WTC11 (cell line): ENCODE measurements around the gene CACNA2D4. TPM values are rescaled to one million over a fixed set of nuclear protein-coding genes. Genes with fewer than 3 reads are reported as not detected.

Source experiments
- ATAC-seq: fragments of 200-7000 bp; cut with Tn5 transposase; 2 replicates; pipeline ENCODE4 v1.10.0; 2021; ENCODE audit warnings: mild to moderate bottlenecking, moderate library complexity
- CTCF ChIA-PET: fragments of 300-600 bp; sonication (Branson Sonifier 250); formaldehyde crosslinking; loops from one replicate; lab custom pipeline; 2021; ENCODE audit warnings: antibody characterized with exemption; lab: Charles Lee
- POLR2A ChIA-PET: fragments of 350-600 bp; sonication (Branson Sonifier 250); formaldehyde crosslinking; loops from one replicate; lab custom pipeline; 2021; ENCODE audit warnings: antibody characterized with exemption; lab: Charles Lee
- DNase-seq: peaks from one replicate; pipeline ENCODE4 v3.0.0; 2021; ENCODE audit warnings: low spot score
- H3K27ac Mint-ChIP-seq: 2 replicates; pipeline ENCODE4 v1.8.0; 2021; ENCODE audit warnings: mixed read lengths
- H3K27me3 Mint-ChIP-seq: 2 replicates; pipeline ENCODE4 v1.8.0; 2021; ENCODE audit warnings: low read depth, mild to moderate bottlenecking, moderate library complexity, mixed read lengths
- H3K36me3 Mint-ChIP-seq: 2 replicates; pipeline ENCODE4 v1.8.0; 2021; ENCODE audit warnings: mixed read lengths
- H3K4me1 Mint-ChIP-seq: 2 replicates; pipeline ENCODE4 v1.8.0; 2022; ENCODE audit warnings: mixed read lengths
- H3K4me3 Mint-ChIP-seq: 2 replicates; pipeline ENCODE4 v1.8.0; 2021; ENCODE audit warnings: mild to moderate bottlenecking, moderate library complexity, mixed read lengths
- H3K9me3 Mint-ChIP-seq: 2 replicates; pipeline ENCODE4 v1.8.0; 2021; ENCODE audit warnings: mixed read lengths
- NR2C2 ChIP-seq: sonication (generic); formaldehyde crosslinking; IDR thresholded peaks from 2 replicates; pipeline ENCODE4 v1.8.0; 2022; ENCODE audit warnings: mild to moderate bottlenecking, missing genetic modification reagents
- SMAD4 ChIP-seq: sonication (generic); formaldehyde crosslinking; IDR thresholded peaks from 2 replicates; pipeline ENCODE4 v1.8.0; 2022; ENCODE audit warnings: mild to moderate bottlenecking, missing genetic modification reagents
- SOX15 ChIP-seq: fragments of 250-450 bp; sonication (Bioruptor Pico); IDR thresholded peaks from 2 replicates; pipeline ENCODE4 v1.9.0; 2021; ENCODE audit warnings: mild to moderate bottlenecking
- total RNA-seq: library from RNA; stranded (reverse); gene quantifications from 3 replicates; pipeline ENCODE4 v1.2.3, GENCODE V29; 2021
- TF ChIP-seq, protein P1 (sequence below): sonication (generic); formaldehyde crosslinking; conservative IDR thresholded peaks from 2 replicates; pipeline ENCODE4 v1.8.1; 2023; ENCODE audit warnings: mild to moderate bottlenecking, low read depth, missing genetic modification reagents, moderate library complexity
- TF ChIP-seq, protein P2 (sequence below): sonication (generic); formaldehyde crosslinking; IDR thresholded peaks from 2 replicates; pipeline ENCODE4 v1.8.1; 2023; ENCODE audit warnings: mild to moderate bottlenecking, missing genetic modification reagents
- TF ChIP-seq, protein P3 (sequence below): fragments of 250-450 bp; sonication (Bioruptor Pico); conservative IDR thresholded peaks from 2 replicates; pipeline ENCODE4 v1.9.0; 2021; ENCODE audit warnings: mild to moderate bottlenecking
- TF ChIP-seq, protein P4 (sequence below): sonication (generic); formaldehyde crosslinking; IDR thresholded peaks from 2 replicates; pipeline ENCODE4 v1.8.1; 2022; ENCODE audit warnings: mild to moderate bottlenecking, moderate library complexity, missing genetic modification reagents
- TF ChIP-seq, protein P5 (sequence below): sonication (generic); formaldehyde crosslinking; IDR thresholded peaks from 2 replicates; pipeline ENCODE4 v1.8.0; 2022; ENCODE audit warnings: mild to moderate bottlenecking, missing genetic modification reagents
- TF ChIP-seq, protein P6 (sequence below): sonication (generic); formaldehyde crosslinking; IDR thresholded peaks from 2 replicates; pipeline ENCODE4 v1.8.1; 2022; ENCODE audit warnings: low read depth, missing genetic modification reagents, borderline replicate concordance
- TF ChIP-seq, protein P7 (sequence below): sonication (generic); formaldehyde crosslinking; IDR thresholded peaks from 2 replicates; pipeline ENCODE4 v1.8.0; 2023; ENCODE audit warnings: missing genetic modification reagents, mild to moderate bottlenecking, borderline replicate concordance

CACNA2D4 gene
- total RNA-seq, 1 experiment from 2014 or later = 0.04 TPM

DNA sequence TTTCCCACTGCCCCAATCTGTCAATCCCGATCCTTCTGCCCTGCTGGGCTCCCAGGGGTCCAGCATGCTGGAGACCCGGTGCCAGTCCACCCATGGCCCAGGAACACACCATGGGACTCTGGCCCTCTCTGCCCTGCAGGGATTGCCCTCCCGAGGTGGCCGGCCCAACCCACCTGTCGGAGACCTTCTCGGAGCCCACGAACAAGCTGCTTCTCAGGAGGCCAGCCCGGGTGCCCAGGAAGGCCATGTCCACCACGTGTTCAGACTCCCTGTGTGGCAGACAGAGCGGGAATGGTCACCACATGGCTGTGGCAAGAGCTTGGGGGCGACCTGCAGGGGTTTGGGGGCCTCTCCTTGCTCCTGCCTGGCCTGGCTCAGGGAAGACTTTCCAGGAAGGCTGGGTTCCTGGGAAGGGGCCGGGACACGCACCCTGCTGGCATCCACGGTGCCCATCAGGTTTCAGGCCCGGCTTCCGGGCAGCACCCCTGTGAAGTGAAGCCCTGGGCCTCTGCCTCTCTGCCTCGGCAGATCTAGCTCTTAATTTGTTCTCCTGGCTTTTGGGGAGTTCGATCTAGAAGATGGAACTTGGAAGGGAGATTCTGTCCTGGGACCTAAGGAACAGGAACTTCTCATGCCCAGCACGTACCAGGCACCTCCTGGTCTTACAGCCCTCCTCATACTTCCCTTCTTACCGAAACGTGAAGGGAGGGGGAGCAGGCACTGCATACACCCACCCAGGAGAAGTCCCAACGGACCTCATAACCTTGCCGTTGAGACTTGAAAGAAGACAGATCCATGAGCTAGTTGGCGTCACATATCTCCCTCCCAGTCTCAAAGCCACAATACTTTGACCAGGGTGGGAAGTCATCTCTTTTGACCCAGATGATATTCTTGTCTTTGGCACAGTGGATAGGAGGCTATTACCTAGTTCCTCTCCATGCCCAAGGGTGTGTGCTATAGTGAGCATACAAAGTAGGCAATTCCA lies 71.7 kb downstream of the CACNA2D4 start (continued):
- TF ChIP-seq, protein P1, sequence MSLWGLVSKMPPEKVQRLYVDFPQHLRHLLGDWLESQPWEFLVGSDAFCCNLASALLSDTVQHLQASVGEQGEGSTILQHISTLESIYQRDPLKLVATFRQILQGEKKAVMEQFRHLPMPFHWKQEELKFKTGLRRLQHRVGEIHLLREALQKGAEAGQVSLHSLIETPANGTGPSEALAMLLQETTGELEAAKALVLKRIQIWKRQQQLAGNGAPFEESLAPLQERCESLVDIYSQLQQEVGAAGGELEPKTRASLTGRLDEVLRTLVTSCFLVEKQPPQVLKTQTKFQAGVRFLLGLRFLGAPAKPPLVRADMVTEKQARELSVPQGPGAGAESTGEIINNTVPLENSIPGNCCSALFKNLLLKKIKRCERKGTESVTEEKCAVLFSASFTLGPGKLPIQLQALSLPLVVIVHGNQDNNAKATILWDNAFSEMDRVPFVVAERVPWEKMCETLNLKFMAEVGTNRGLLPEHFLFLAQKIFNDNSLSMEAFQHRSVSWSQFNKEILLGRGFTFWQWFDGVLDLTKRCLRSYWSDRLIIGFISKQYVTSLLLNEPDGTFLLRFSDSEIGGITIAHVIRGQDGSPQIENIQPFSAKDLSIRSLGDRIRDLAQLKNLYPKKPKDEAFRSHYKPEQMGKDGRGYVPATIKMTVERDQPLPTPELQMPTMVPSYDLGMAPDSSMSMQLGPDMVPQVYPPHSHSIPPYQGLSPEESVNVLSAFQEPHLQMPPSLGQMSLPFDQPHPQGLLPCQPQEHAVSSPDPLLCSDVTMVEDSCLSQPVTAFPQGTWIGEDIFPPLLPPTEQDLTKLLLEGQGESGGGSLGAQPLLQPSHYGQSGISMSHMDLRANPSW = no peak
- TF ChIP-seq, protein P2, sequence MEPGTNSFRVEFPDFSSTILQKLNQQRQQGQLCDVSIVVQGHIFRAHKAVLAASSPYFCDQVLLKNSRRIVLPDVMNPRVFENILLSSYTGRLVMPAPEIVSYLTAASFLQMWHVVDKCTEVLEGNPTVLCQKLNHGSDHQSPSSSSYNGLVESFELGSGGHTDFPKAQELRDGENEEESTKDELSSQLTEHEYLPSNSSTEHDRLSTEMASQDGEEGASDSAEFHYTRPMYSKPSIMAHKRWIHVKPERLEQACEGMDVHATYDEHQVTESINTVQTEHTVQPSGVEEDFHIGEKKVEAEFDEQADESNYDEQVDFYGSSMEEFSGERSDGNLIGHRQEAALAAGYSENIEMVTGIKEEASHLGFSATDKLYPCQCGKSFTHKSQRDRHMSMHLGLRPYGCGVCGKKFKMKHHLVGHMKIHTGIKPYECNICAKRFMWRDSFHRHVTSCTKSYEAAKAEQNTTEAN (CRISPR knock-in tag) = no peak

DNA sequence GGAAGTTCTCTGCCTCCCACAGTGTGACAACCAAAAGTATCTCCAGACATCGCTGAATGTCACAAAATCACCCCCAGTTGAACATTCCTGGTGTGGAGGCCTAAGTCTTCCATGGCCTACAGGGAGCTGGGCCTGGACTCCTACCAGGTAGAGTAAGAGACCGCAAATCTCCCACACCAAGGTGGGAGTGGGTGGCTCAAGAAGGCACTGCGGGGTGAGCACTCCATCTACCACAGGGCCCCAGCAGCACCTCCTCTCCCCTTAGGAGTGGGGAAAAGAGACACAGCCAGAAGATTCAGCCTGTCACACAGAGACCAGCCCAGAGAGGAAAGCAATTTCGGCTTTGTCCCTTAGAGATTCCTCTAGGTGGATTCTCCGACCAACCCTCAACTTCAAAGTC lies 72.6 kb downstream of the CACNA2D4 start:
- no peaks in the 10 kb centered on the region for H3K9me3 Mint-ChIP-seq
- H3K4me1 Mint-ChIP-seq = peaks cover 33% of the 10 kb centered on the region
- ATAC-seq (no peak), DNase-seq (no peak)
- no peaks in the 10 kb centered on the region for H3K27me3 Mint-ChIP-seq
- ChIA-PET POLR2A (no interaction called here), CTCF (interaction anchor here (1.8 kb wide), 1 partner anchor 15 kb away, joined by 5 read pairs; no protein-coding TSS in a partner anchor)
- TF ChIP-seq, protein P3, sequence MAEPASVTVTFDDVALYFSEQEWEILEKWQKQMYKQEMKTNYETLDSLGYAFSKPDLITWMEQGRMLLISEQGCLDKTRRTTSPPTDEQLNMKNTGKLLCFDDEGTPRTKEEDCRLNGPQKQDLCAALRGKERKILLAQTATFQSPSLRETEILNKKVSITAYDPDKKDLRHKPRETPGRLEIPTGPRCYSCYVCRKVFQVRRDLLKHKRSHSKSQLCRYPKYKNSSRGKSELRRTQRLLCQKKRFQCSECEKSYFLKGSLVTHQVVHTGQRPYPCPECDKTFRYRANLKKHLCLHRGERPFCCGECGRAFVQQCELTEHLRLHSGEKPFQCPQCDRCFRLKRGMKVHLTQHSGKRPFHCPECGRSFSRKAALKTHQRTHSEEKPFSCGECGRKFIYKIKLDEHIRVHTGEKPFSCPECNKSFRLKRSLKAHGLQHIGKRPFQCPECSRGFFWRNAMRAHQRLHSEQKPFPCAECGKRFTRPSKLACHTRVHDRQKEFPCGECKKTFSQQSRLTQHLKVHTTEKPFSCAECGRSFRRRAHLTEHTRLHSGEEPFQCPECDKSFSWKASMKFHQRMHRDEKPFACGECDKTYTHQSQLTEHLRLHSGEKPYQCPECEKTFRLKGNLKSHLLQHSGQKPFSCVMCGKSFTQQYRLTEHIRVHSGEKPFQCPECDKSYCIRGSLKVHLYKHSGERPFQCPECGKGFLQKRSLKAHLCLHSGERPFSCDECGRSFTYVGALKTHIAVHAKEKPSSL = no peak
- TF ChIP-seq, protein P4, sequence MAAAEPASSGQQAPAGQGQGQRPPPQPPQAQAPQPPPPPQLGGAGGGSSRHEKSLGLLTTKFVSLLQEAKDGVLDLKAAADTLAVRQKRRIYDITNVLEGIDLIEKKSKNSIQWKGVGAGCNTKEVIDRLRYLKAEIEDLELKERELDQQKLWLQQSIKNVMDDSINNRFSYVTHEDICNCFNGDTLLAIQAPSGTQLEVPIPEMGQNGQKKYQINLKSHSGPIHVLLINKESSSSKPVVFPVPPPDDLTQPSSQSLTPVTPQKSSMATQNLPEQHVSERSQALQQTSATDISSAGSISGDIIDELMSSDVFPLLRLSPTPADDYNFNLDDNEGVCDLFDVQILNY (CRISPR knock-in tag) = no peak
- TF ChIP-seq, protein P5, sequence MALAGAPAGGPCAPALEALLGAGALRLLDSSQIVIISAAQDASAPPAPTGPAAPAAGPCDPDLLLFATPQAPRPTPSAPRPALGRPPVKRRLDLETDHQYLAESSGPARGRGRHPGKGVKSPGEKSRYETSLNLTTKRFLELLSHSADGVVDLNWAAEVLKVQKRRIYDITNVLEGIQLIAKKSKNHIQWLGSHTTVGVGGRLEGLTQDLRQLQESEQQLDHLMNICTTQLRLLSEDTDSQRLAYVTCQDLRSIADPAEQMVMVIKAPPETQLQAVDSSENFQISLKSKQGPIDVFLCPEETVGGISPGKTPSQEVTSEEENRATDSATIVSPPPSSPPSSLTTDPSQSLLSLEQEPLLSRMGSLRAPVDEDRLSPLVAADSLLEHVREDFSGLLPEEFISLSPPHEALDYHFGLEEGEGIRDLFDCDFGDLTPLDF (CRISPR knock-in tag) = no peak
- TF ChIP-seq SOX15 (CRISPR knock-in tag) = no peak
- TF ChIP-seq, protein P1 = no peak
- TF ChIP-seq, protein P6, sequence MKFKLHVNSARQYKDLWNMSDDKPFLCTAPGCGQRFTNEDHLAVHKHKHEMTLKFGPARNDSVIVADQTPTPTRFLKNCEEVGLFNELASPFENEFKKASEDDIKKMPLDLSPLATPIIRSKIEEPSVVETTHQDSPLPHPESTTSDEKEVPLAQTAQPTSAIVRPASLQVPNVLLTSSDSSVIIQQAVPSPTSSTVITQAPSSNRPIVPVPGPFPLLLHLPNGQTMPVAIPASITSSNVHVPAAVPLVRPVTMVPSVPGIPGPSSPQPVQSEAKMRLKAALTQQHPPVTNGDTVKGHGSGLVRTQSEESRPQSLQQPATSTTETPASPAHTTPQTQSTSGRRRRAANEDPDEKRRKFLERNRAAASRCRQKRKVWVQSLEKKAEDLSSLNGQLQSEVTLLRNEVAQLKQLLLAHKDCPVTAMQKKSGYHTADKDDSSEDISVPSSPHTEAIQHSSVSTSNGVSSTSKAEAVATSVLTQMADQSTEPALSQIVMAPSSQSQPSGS = no peak
- TF ChIP-seq, protein P7, sequence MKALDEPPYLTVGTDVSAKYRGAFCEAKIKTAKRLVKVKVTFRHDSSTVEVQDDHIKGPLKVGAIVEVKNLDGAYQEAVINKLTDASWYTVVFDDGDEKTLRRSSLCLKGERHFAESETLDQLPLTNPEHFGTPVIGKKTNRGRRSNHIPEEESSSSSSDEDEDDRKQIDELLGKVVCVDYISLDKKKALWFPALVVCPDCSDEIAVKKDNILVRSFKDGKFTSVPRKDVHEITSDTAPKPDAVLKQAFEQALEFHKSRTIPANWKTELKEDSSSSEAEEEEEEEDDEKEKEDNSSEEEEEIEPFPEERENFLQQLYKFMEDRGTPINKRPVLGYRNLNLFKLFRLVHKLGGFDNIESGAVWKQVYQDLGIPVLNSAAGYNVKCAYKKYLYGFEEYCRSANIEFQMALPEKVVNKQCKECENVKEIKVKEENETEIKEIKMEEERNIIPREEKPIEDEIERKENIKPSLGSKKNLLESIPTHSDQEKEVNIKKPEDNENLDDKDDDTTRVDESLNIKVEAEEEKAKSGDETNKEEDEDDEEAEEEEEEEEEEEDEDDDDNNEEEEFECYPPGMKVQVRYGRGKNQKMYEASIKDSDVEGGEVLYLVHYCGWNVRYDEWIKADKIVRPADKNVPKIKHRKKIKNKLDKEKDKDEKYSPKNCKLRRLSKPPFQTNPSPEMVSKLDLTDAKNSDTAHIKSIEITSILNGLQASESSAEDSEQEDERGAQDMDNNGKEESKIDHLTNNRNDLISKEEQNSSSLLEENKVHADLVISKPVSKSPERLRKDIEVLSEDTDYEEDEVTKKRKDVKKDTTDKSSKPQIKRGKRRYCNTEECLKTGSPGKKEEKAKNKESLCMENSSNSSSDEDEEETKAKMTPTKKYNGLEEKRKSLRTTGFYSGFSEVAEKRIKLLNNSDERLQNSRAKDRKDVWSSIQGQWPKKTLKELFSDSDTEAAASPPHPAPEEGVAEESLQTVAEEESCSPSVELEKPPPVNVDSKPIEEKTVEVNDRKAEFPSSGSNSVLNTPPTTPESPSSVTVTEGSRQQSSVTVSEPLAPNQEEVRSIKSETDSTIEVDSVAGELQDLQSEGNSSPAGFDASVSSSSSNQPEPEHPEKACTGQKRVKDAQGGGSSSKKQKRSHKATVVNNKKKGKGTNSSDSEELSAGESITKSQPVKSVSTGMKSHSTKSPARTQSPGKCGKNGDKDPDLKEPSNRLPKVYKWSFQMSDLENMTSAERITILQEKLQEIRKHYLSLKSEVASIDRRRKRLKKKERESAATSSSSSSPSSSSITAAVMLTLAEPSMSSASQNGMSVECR = no peak
- TF ChIP-seq SMAD4 = no peak
- no peak for TF ChIP-seq NR2C2 (CRISPR knock-in tag)
- no peak overlapping the region for H3K4me3 Mint-ChIP-seq
- no peak overlapping the region for H3K27ac Mint-ChIP-seq
- no peaks in the 10 kb centered on the region for H3K36me3 Mint-ChIP-seq
